ENCODE results near the gene PTGER2. TPM values are rescaled to one million over a fixed set of nuclear protein-coding genes. Genes with fewer than 3 reads are reported as not detected.

PTGER2 gene
- total and polyA plus RNA-seq, 10 of the 15 experiments (the other 5 are each of a cell fraction or from before 2014, with no cell fraction given): 0.03 to 1.6 (median 0.33) TPM

- DNase-seq (ENCODE audit: low read depth, low spot score): no peak
- no peak overlapping the region for H3K9ac ChIP-seq (ENCODE audit: control insufficient read depth, insufficient read depth, low read length)
- ATAC-seq: no peak
- no peaks in the 10 kb centered on the region for H3K27me3 ChIP-seq (replicated peaks in 1 of 2; ENCODE audit: control insufficient read depth in 2 of 2, insufficient read depth in 2 of 2, low read length in 1 of 2)
- H2AFZ ChIP-seq (ENCODE audit: control insufficient read depth, low read depth, low read length): no peak overlapping the region
- peak overlapping the region; percentile 21; the same call in 1 of the 2 replicates for H3K4me2 ChIP-seq (ENCODE audit: control insufficient read depth, insufficient read depth)
- ChIA-PET SMC1A (ENCODE audit: uncharacterized antibody, unreplicated experiment) (interaction anchor here (0.9 kb wide), 1 partner anchor 26 kb away, joined by 3 read pairs; no protein-coding TSS in a partner anchor), POLR2A (interaction anchor here (0.6 to 1.3 kb wide), 2 partner anchors 14 to 15 kb away, joined by 5 read pairs; no protein-coding TSS in a partner anchor), RAD21 (ENCODE audit: unreplicated experiment) (interaction anchor here (0.9 kb wide), 1 partner anchor 14 kb away, joined by 3 read pairs; no protein-coding TSS in a partner anchor), CTCF (interaction anchor here (2.5 kb wide), 1 partner anchor 25 kb away, joined by 10 read pairs; no protein-coding TSS in a partner anchor)
- no peaks in the 10 kb centered on the region for H3K79me2 ChIP-seq (ENCODE audit: control insufficient read depth, insufficient read depth, low read length)
- FAIRE-seq: no peak
- in situ Hi-C loops (cut with MboI) (no loop called here), intact Hi-C loops (cut with micrococcal nuclease; ENCODE audit: unreplicated experiment) (loop anchor here (5.0 kb wide), 1 partner anchor 57 kb away; no protein-coding TSS in a partner anchor)
- H3K9me3 ChIP-seq (replicated peaks; ENCODE audit: control insufficient read depth, insufficient read depth, low read length): peaks cover 8% of the 10 kb centered on the region
- BruUV-seq (replicated peaks): no TSS peak
- no peak overlapping the region for H3K4me3 ChIP-seq
- H3K4me1 ChIP-seq (ENCODE audit: control insufficient read depth, insufficient read depth, low read length): peaks cover 30% of the 10 kb centered on the region
- no peak overlapping the region for H3K27ac ChIP-seq (ENCODE audit: control insufficient read depth, insufficient read depth)
- WGBS (ENCODE audit: insufficient coverage, insufficient replicate concordance, low lambda C conversion rate, missing lambda C conversion rate): 96% methylated on average over 3 of the region's 3 CpGs
- H4K20me1 ChIP-seq (ENCODE audit: control insufficient read depth, insufficient read depth): no peaks in the 10 kb centered on the region
- no peak for TF ChIP-seq E2F8 (IDR thresholded peaks at IDR 0.05; ENCODE audit: low read depth, partially characterized antibody)
- H3K36me3 ChIP-seq (ENCODE audit: control insufficient read depth in 2 of 2, insufficient read depth in 2 of 2, low read length in 1 of 2): no peaks in the 10 kb centered on the region
These were observed 11.5 kb downstream of the PTGER2 start for GRCh38 chr14:52325630-52326029.
